Inferior parietal cortex (tissue), 1 donor: ENCODE measurements around the gene SLC51A.
"Not testable (repeated sequence)": the region's sequence is repeated elsewhere in the genome, so short reads cannot be mapped to it uniquely, and the experiment has no call there.

Source experiments
- DNase-seq: peaks from one replicate; pipeline ENCODE4 v3.0.0-alpha.2; 2016; ENCODE audit errors: extremely low spot score

Gene SLC51A

GRCh38 chr3:196216089-196216564 lies at the start of gene SLC51A:
Gene SLC51A, plus strand, starts transcription at chr3:196216534. Its CDS starts 179 bp downstream, at chr3:196216713.
- no peak for DNase-seq

GRCh38 chr3:196166741-196167140 lies 49.6 kb upstream of the SLC51A start:
- no peak for DNase-seq

- no peak for DNase-seq
These were observed 47.4 kb upstream of the SLC51A start for GRCh38 chr3:196168808-196169391.

- DNase-seq: no peak
These were observed 46.5 kb upstream of the SLC51A start for GRCh38 chr3:196169836-196170240.

- not testable (repeated sequence) for DNase-seq
These were observed 46.0 kb upstream of the SLC51A start for GRCh38 chr3:196170296-196170695.

- no peak for DNase-seq
These were observed 41.7 kb upstream of the SLC51A start for GRCh38 chr3:196174652-196175051.

GRCh38 chr3:196175116-196175625 lies 41.2 kb upstream of the SLC51A start:
- no peak for DNase-seq

GRCh38 chr3:196175722-196176121 lies 40.6 kb upstream of the SLC51A start:
- DNase-seq: no peak

- no peak for DNase-seq
These were observed 38.8 kb upstream of the SLC51A start for GRCh38 chr3:196177567-196177966.

GRCh38 chr3:196177967-196178366 lies 38.4 kb upstream of the SLC51A start:
- no peak for DNase-seq

- DNase-seq: no peak
These were observed 37.3 kb upstream of the SLC51A start for GRCh38 chr3:196178993-196179379.

- peak; percentile 80 for DNase-seq
These were observed 36.7 kb upstream of the SLC51A start for GRCh38 chr3:196179380-196180308.

- no peak for DNase-seq
These were observed 36.0 kb upstream of the SLC51A start for GRCh38 chr3:196180346-196180745.

- DNase-seq: no peak
These were observed 35.2 kb upstream of the SLC51A start for GRCh38 chr3:196181127-196181546.

GRCh38 chr3:196184169-196184432 lies 32.2 kb upstream of the SLC51A start:
- not testable (repeated sequence) for DNase-seq

- no peak for DNase-seq
These were observed 31.5 kb upstream of the SLC51A start for GRCh38 chr3:196184881-196185280.

GRCh38 chr3:196186651-196187573 lies 29.4 kb upstream of the SLC51A start:
- DNase-seq: peak; percentile 58

GRCh38 chr3:196189566-196190347 lies 26.6 kb upstream of the SLC51A start:
- no peak for DNase-seq

GRCh38 chr3:196192036-196192523 lies 24.3 kb upstream of the SLC51A start:
- no peak for DNase-seq

GRCh38 chr3:196192524-196193051 lies 23.7 kb upstream of the SLC51A start:
- no peak for DNase-seq
